ENCODE results near the gene NCKAP5L. TPM values are rescaled to one million over a fixed set of nuclear protein-coding genes. Genes with fewer than 3 reads are reported as not detected.
A peak's percentile ranks its signal among the peaks of the same experiment; 100 is the strongest.

The NCKAP5L gene
- total RNA-seq, 2 donors from 2014 or later = 21.2 to 24.1 TPM

- H3K4me1 ChIP-seq (ENCODE audit: control insufficient read depth, insufficient read depth, low read length) = no peaks in the 10 kb centered on the region
- H3K9ac ChIP-seq (ENCODE audit: extremely low read depth, low read length, poor library complexity, severe bottlenecking) = no peak overlapping the region
- Mint-ChIP-seq H3K4me1 (peaks cover 5% of the 10 kb centered on the region), H3K27me3 (ENCODE audit: insufficient read depth) (peaks cover 14% of the 10 kb centered on the region), H3K27ac (no peak overlapping the region), H3K36me3 (ENCODE audit: low read depth) (no peaks in the 10 kb centered on the region), H3K4me3 (no peak overlapping the region), H3K9me3 (no peaks in the 10 kb centered on the region)
- WGBS, 2 experiments (ENCODE audit: insufficient coverage in 1 of 2, insufficient read length in 1 of 2) = 92 to 93% methylated on average over 8 to 11 of the region's 11 CpGs
- H3K27me3 ChIP-seq (ENCODE audit: control insufficient read depth, insufficient read depth, low read length, poor library complexity, severe bottlenecking) = no peaks in the 10 kb centered on the region
- no peaks in the 10 kb centered on the region for H3K9me3 ChIP-seq (ENCODE audit: control insufficient read depth, low read length)
- H3K4me3 ChIP-seq (ENCODE audit: low read length) = no peak overlapping the region
- TF ChIP-seq CTCF (conservative IDR thresholded peaks at IDR 0.05) = no peak
- DNase-seq = peak; percentile 37
- H3K36me3 ChIP-seq (ENCODE audit: control insufficient read depth, insufficient read depth, low read length) = no peaks in the 10 kb centered on the region
- H3K27ac ChIP-seq (ENCODE audit: low read depth, low read length) = no peak overlapping the region
Observed at GRCh38 chr12:49870501-49871262, 42.5 kb upstream of the NCKAP5L start.

- no peak overlapping the region for H3K27ac Mint-ChIP-seq
- H3K36me3 ChIP-seq (ENCODE audit: control insufficient read depth, insufficient read depth, low read length) = no peaks in the 10 kb centered on the region
- no peaks in the 10 kb centered on the region for H3K4me1 ChIP-seq (ENCODE audit: control insufficient read depth, insufficient read depth, low read length)
- no peak overlapping the region for H3K9ac ChIP-seq (ENCODE audit: extremely low read depth, low read length, poor library complexity, severe bottlenecking)
- 93 to 97% methylated on average over 12 to 14 of the region's 14 CpGs for WGBS, 2 experiments (ENCODE audit: insufficient coverage in 1 of 2, insufficient read length in 1 of 2)
- peaks cover 5% of the 10 kb centered on the region for H3K4me1 Mint-ChIP-seq
- H3K4me3 ChIP-seq (ENCODE audit: low read length) = no peak overlapping the region
- peak; percentile 43 for DNase-seq
- H3K4me3 Mint-ChIP-seq = no peak overlapping the region
- H3K27me3 ChIP-seq (ENCODE audit: control insufficient read depth, insufficient read depth, low read length, poor library complexity, severe bottlenecking) = no peaks in the 10 kb centered on the region
- no peak for TF ChIP-seq CTCF (conservative IDR thresholded peaks at IDR 0.05)
- no peaks in the 10 kb centered on the region for H3K9me3 ChIP-seq (ENCODE audit: control insufficient read depth, low read length)
- H3K27me3 Mint-ChIP-seq (ENCODE audit: insufficient read depth) = peaks cover 19% of the 10 kb centered on the region
- H3K27ac ChIP-seq (ENCODE audit: low read depth, low read length) = no peak overlapping the region
- no peaks in the 10 kb centered on the region for H3K36me3 Mint-ChIP-seq (ENCODE audit: low read depth)
- no peaks in the 10 kb centered on the region for H3K9me3 Mint-ChIP-seq
Observed at GRCh38 chr12:49869816-49870500, 41.7 kb upstream of the NCKAP5L start.

GRCh38 chr12:49868952-49869815 lies 41.0 kb upstream of the NCKAP5L start:
- Mint-ChIP-seq H3K4me3 (no peak overlapping the region), H3K27ac (no peak overlapping the region), H3K4me1 (peaks cover 5% of the 10 kb centered on the region), H3K36me3 (ENCODE audit: low read depth) (no peaks in the 10 kb centered on the region), H3K9me3 (no peaks in the 10 kb centered on the region), H3K27me3 (ENCODE audit: insufficient read depth) (peaks cover 27% of the 10 kb centered on the region)
- Histone ChIP-seq H3K4me3 (ENCODE audit: low read length) (no peak overlapping the region), H3K27me3 (ENCODE audit: control insufficient read depth, insufficient read depth, low read length, poor library complexity, severe bottlenecking) (no peaks in the 10 kb centered on the region), H3K27ac (ENCODE audit: low read depth, low read length) (no peak overlapping the region), H3K36me3 (ENCODE audit: control insufficient read depth, insufficient read depth, low read length) (no peaks in the 10 kb centered on the region), H3K9me3 (ENCODE audit: control insufficient read depth, low read length) (no peaks in the 10 kb centered on the region), H3K9ac (ENCODE audit: extremely low read depth, low read length, poor library complexity, severe bottlenecking) (no peak overlapping the region), H3K4me1 (ENCODE audit: control insufficient read depth, insufficient read depth, low read length) (no peaks in the 10 kb centered on the region)
- 82 to 84% methylated on average over 7 to 16 of the region's 16 CpGs for WGBS, 2 experiments (ENCODE audit: insufficient coverage in 1 of 2, insufficient read length in 1 of 2)
- peak; percentile 54 for DNase-seq
- TF ChIP-seq CTCF (conservative IDR thresholded peaks at IDR 0.05) = no peak
